Epithelial cell of esophagus (primary cell): Measurements from ENCODE around the gene GNAO1.
A peak's percentile ranks its signal among the peaks of the same experiment; 100 is the strongest.

Experiments
- DNase-seq: peaks from one replicate; pipeline ENCODE4 v3.0.0; 2010; ENCODE audit warnings: low read depth
- H3K4me3 ChIP-seq: 2 replicates; pipeline ENCODE4 v1.5.1; 2011; ENCODE audit warnings: mild to moderate bottlenecking, low read length, control low read depth
- CTCF ChIP-seq: IDR thresholded peaks from 2 replicates; pipeline ENCODE4 v1.5.1; 2011; ENCODE audit warnings: low read depth, mild to moderate bottlenecking, low read length, control low read depth, inconsistent platforms; ENCODE audit not compliant: insufficient read depth; ENCODE audit errors: missing control alignments

GNAO1 gene

GRCh38 chr16:56191156-56191815, at the start of gene GNAO1:
Gene GNAO1 (plus strand): TSS chr16:56191489. CDS start chr16:56192236, 747 bp downstream.
- no peak for TF ChIP-seq CTCF
- peak within 1 kb of the TSS; percentile 39 for H3K4me3 ChIP-seq
- peak; percentile 57 for DNase-seq

- no peak for DNase-seq
- no peak overlapping the region for H3K4me3 ChIP-seq
- TF ChIP-seq CTCF, result no peak
Measured at GRCh38 chr16:56143666-56144065, 47.6 kb upstream of the GNAO1 start.

- H3K4me3 ChIP-seq, result no peak overlapping the region
- TF ChIP-seq CTCF, result no peak
- no peak for DNase-seq
Measured at GRCh38 chr16:56145369-56145768, 45.9 kb upstream of the GNAO1 start.

- DNase-seq, result no peak
- no peak overlapping the region for H3K4me3 ChIP-seq
- no peak for TF ChIP-seq CTCF
Measured at GRCh38 chr16:56151621-56152020, 39.7 kb upstream of the GNAO1 start.

GRCh38 chr16:56161658-56162057, 29.6 kb upstream of the GNAO1 start:
- no peak for DNase-seq
- no peak overlapping the region for H3K4me3 ChIP-seq
- no peak for TF ChIP-seq CTCF

- no peak for DNase-seq
- TF ChIP-seq CTCF, result no peak
Measured at GRCh38 chr16:56163089-56163488, 28.2 kb upstream of the GNAO1 start.

GRCh38 chr16:56163938-56164337, 27.4 kb upstream of the GNAO1 start:
- TF ChIP-seq CTCF, result no peak
- no peak overlapping the region for H3K4me3 ChIP-seq
- DNase-seq, result no peak

More at GRCh38 chr16:56163089-56163488, 28.2 kb upstream of the GNAO1 start:
- no peak overlapping the region for H3K4me3 ChIP-seq
